ENCODE measurements around the gene DNAJC25.
A peak's percentile ranks its signal among the peaks of the same experiment; 100 is the strongest.

DNA sequence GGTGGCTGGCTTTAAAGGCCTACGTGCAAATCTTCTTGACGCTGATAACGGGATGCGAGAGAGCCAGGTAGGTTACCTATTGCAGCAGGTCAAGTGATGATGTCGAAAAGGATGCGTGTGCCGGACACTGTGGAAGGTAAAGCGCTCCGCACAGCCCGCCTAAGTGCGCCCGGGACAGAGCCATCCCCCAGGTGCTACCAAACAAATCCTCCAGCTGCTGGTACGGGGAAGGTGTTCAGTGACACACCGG is 245 bp upstream of the DNAJC25 start:
- TF ChIP-seq, protein P1, sequence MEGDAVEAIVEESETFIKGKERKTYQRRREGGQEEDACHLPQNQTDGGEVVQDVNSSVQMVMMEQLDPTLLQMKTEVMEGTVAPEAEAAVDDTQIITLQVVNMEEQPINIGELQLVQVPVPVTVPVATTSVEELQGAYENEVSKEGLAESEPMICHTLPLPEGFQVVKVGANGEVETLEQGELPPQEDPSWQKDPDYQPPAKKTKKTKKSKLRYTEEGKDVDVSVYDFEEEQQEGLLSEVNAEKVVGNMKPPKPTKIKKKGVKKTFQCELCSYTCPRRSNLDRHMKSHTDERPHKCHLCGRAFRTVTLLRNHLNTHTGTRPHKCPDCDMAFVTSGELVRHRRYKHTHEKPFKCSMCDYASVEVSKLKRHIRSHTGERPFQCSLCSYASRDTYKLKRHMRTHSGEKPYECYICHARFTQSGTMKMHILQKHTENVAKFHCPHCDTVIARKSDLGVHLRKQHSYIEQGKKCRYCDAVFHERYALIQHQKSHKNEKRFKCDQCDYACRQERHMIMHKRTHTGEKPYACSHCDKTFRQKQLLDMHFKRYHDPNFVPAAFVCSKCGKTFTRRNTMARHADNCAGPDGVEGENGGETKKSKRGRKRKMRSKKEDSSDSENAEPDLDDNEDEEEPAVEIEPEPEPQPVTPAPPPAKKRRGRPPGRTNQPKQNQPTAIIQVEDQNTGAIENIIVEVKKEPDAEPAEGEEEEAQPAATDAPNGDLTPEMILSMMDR (IDR thresholded peaks at IDR 0.05): no peak
- TF ChIP-seq POLR2AphosphoS5 (IDR thresholded peaks at IDR 0.05; ENCODE audit: low read depth, low read length) (no peak), SIN3A (IDR thresholded peaks at IDR 0.05; ENCODE audit: borderline replicate concordance, insufficient read depth, low read depth, low read length) (peak; percentile 92; the same call in 1 of the 2 replicates)
- TF ChIP-seq, protein P2, sequence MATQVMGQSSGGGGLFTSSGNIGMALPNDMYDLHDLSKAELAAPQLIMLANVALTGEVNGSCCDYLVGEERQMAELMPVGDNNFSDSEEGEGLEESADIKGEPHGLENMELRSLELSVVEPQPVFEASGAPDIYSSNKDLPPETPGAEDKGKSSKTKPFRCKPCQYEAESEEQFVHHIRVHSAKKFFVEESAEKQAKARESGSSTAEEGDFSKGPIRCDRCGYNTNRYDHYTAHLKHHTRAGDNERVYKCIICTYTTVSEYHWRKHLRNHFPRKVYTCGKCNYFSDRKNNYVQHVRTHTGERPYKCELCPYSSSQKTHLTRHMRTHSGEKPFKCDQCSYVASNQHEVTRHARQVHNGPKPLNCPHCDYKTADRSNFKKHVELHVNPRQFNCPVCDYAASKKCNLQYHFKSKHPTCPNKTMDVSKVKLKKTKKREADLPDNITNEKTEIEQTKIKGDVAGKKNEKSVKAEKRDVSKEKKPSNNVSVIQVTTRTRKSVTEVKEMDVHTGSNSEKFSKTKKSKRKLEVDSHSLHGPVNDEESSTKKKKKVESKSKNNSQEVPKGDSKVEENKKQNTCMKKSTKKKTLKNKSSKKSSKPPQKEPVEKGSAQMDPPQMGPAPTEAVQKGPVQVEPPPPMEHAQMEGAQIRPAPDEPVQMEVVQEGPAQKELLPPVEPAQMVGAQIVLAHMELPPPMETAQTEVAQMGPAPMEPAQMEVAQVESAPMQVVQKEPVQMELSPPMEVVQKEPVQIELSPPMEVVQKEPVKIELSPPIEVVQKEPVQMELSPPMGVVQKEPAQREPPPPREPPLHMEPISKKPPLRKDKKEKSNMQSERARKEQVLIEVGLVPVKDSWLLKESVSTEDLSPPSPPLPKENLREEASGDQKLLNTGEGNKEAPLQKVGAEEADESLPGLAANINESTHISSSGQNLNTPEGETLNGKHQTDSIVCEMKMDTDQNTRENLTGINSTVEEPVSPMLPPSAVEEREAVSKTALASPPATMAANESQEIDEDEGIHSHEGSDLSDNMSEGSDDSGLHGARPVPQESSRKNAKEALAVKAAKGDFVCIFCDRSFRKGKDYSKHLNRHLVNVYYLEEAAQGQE (IDR thresholded peaks at IDR 0.05; ENCODE audit: insufficient read depth in 1 of 2, low read depth in 2 of 2, low read length in 1 of 2): no peak
